ENCODE measurements around the gene SMARCC2.
A peak's percentile ranks its signal among the peaks of the same experiment; 100 is the strongest.

SMARCC2 gene

DNA sequence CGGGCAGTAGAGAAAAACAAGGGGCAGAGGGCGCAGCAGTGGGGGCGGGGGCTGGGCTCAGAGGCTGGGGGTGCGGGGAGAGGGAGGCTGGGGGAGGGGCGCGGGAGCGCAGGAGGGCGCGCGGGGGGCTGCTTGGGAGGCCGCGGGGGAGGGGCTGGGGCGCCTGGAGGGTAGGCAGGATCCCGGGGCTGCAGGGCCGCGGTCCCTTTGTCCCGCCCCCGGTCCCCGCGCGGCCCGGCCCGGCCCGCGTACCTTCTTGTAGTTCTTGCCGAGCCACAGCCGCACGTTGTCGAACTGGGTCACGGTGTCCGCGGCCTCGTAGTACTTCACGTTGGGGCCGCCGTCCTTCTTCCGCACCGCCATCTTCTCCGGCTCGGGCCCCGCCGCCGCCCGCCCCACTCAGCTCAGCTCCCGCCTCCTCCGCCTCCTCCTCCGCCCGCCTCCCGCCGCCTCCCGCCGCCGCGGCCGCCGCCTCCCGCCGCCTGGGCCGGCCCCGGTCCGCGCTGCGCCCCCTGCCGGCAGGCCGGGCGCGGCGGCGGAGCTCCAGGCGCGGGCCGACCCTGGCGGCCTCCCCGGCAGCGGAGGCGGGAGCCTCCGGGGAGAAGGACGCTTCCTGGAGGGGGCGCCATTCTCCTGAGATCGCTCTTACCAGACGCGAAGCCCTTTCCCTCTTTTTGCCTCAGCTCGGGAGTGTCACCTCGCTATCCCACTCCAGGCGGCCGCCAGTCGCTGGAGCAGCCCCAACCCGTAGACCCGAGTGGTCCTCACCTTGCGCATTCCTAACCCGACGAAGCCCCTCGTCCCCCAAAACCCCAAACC, at the start of gene SMARCC2:
Gene SMARCC2, minus strand, starts transcription at position 385 of the 819 bp plus-strand sequence. Its CDS starts 22 bp downstream, at position 363.
- DNase-seq (ENCODE audit: low read depth) = peak; percentile 78

DNA sequence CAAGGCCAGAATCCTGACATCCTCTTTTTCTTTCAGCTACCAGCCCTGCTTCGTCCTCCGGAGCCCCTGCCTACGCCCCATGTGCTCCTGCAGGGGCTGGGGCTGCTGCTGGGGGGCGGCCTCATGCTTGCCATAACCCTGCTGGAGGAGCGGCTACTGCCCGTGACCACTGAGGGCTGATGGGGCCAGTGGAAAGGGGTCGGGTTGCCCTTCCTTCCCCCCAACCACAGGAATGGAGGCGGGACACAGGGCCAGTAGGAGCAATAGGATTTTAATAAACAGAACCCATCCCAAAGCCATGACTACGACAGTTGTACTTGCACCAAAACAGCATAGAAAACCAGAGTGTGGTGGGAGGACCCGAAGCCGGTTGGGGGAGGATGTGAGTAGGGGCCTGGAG, 48.3 kb upstream of the SMARCC2 start:
- DNase-seq (ENCODE audit: low read depth) = no peak

DNA sequence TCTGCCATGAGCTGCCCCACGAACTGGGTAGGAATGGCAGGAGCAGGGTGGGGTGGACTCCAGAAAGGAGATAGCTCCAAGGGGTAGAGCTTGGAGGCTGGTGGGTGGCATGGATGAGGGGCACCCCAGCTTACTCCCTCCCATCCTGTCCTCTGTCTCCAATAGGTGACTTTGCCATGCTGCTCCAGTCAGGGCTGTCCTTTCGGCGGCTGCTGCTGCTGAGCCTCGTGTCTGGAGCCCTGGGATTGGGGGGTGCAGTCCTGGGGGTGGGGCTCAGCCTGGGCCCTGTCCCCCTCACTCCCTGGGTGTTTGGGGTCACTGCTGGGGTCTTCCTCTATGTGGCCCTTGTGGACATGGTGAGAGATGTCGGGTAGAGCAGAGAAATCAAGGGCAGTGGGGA, 47.7 kb upstream of the SMARCC2 start:
- DNase-seq (ENCODE audit: low read depth) = no peak

DNA sequence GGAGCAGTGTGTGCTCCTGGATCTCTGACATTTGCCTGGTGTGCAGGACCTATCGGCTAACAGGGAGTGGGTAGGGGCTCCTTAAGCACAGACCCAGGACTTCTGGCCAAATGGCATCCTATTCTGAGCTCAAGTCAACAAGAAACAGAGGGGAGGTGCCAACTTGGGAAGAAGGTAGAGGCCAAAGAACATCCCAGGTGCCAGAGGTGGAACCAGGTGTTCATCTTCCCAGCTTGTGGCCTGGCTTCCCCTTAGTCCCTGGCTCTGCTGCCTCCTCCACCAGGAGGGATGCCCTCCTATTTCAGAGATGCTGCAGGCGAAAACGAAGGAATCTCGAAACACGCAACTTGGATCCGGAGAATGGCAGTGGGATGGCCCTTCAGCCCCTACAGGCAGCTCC, 46.8 kb upstream of the SMARCC2 start:
- DNase-seq (ENCODE audit: low read depth) = no peak

DNA sequence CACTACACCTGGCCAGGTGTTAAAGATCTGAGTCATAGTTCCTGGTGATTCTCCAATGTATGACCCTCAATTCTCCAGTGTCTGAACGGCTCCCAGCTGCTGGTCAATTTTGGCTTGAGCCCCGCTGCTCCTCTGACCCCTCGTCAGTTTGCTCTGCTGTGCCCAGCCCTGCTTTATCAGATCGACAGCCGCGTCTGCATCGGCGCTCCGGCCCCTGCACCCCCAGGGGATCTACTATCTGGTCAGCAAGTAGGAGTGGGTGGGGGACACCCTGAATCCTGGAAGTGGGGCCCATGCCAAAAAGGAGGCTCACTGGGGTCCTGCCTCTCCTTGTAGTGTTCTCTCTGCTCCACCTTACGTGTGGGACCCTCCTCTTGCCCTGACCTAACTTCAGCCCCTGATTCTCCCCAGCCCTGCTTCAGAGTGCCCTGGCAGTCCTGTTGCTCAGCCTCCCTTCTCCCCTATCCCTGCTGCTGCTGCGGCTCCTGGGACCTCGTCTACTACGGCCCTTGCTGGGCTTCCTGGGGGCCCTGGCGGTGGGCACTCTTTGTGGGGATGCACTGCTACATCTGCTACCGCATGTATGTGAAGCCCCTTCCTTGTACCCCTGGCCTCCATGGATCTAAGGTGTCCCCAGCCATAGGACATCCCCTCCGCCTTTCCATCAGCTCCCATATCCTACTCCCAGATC, 45.6 kb upstream of the SMARCC2 start:
- DNase-seq (ENCODE audit: low read depth) = no peak

DNA sequence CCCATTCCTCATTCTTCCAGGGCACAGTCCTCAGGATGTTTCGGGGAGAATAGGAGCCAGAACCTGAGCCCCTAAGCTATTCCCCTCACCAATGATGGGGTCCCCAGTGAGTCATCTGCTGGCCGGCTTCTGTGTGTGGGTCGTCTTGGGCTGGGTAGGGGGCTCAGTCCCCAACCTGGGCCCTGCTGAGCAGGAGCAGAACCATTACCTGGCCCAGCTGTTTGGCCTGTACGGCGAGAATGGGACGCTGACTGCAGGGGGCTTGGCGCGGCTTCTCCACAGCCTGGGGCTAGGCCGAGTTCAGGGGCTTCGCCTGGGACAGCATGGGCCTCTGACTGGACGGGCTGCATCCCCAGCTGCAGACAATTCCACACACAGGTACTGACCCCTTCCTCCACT, 41.9 kb upstream of the SMARCC2 start:
- no peak for DNase-seq (ENCODE audit: low read depth)

DNA sequence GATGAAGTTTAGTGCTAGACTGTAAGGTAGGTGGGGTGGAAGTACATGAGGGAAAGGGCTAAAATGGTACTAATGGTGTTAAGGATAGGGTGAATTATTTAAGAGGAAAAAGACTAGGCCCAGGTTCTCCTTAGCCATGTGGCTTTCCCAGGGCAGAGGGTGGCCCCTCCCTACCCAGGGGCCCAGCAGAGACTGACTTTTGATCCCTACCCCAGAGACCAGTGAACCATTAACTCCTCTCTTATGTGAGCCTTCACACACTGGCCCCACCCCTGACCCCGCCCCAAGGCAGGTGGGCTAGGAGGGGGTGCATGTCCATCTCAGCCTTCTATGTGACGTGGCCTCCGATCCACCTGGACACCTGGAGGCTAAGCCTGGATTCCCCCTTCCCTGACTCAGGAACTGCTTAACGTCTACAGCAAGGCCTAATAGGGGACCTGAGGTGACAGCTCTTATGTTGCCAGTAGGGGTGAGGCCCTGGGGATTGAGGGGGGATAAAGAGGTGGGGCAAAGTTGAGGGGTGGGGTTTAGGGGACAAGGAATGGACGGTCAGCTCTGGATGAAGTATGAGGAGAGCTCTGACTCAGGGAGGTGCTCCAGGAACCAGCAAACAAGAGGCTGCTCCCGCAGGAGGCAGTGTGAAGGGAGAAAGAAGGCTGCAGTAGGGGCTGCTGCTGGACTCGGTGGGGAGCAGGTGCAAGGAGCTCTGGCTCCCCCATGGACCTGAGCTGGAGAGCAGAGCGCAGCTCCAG, 41.3 kb upstream of the SMARCC2 start:
- no peak for DNase-seq (ENCODE audit: low read depth)

DNA sequence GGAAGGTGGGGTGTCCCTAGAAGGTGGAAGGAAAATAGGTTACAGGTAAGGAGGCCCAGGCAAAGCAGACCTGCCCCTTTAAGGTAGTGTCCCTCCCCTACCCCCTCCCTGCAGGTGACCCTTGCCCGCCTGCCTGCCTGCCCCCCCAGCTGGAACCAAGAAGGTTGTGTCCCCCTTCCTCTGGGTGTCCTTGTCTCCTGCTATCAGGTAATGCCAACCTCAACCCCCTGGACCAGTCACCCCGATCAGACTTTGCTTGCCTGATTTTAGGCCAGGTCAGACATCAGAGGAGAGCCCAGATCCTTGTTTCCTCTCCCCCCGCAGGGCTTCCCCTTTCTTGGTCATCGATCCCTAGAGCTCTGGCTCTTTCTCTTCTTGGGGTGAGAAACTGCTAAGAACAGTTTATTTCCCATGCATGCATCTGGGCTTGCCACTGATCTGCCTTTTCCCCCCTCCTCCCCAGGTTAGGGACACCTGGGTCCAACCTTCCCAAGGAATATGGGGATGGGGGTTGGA, 40.7 kb upstream of the SMARCC2 start, which contains the start of gene SLC39A5:
Gene SLC39A5, plus strand, starts transcription at position 136 of the 516 bp plus-strand sequence. CDS start 1,224 bp downstream, outside the sequence.
- DNase-seq (ENCODE audit: low read depth) = no peak

DNA sequence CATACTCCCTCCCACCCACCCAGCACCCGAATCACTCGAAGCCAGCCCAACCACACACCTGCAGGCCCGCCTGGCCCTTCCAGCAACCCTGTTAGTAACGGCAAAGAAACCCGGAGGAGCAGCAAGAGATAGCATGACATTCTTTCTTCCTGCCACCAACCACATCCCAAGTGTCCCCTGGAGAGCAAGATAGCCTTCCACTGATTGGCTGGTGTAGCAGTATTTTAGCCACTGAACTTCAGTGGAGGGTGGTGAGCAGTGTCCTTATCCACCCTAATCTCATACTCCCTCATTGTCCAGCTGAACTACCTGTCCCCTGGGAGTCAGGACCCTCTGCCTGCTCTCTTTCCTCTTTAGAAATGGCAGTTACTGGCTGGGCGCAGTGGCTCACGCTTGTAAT, 39.8 kb upstream of the SMARCC2 start:
- DNase-seq (ENCODE audit: low read depth) = no peak

DNA sequence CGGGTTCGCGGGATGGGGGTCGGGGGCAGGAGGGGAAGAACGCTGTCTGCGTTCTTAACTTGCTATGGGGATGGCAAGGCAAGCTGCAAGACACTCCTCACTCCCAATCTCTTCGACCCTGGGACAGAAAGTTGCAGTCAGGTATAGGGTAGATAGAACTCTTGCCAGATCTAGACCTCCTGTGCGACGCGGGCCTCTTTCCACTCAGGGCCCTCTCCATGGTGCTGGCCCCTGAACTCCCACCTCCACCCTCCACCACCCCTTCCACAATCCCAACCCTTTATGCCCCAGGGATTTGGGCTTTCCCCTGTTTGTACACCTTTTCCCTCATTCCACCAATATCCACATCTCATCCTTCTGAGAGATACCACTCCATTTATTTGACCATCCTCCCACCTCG, 35.7 kb upstream of the SMARCC2 start:
- DNase-seq (ENCODE audit: low read depth) = no peak

DNA sequence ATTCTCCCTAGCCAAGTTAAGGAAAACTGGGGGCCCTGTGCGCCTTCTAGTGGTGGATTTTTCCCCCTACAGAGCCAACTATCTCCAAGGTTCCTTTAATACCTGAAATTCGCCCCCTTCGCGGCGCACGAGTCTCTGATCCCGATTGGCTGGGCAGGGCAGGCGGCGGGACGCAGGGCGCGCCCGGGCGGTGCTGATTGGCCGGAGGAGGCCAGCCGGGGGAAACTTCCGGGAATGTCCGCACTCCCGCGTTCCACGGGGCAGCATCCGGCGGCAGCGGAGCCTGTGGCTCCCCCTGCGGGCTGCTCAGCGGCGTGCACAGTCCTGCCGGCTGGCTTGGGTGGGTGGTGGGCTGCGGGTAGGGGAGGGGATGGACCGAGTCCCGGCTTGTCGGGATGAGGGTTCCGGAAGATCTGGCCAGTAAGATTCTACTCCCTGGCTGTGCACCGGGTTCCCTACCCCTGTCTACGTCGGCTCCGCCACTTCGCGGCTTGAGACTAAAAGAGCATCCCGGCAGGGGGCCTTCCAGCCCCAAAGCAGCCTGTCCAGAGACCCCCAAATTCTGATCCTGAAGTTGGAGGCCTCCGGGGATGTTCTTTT, 34.9 kb upstream of the SMARCC2 start, which contains the start of gene NABP2:
Gene NABP2, plus strand, starts transcription at position 241 of the 600 bp plus-strand sequence. CDS start 515 bp downstream, outside the sequence.
- peak; percentile 92 for DNase-seq (ENCODE audit: low read depth)

DNA sequence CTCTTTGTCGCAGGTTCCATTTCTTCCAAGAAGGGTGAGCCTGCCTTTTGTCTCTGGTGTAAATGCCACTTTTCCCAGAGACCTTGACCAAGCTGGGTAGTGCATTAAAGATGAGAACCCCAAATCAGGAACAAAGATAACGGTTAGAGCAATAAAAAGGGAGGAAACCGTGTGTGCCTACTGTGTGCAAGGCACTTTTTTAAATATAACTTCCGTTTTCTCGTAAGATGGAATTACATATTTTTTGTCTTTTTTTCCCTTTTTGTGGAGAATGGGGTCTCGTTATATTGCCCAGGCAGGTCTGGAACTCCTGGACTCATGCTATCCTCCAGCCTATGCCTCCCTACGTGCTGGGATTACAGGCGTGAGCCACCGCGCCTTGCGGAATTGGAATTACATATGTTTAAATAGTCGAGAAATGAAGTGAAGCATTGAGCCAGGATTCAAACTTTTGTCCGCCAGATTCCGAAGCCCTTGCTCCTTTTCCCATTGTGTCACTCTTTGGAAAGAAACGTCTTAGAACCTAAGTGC, 34.4 kb upstream of the SMARCC2 start:
- DNase-seq (ENCODE audit: low read depth) = no peak

DNA sequence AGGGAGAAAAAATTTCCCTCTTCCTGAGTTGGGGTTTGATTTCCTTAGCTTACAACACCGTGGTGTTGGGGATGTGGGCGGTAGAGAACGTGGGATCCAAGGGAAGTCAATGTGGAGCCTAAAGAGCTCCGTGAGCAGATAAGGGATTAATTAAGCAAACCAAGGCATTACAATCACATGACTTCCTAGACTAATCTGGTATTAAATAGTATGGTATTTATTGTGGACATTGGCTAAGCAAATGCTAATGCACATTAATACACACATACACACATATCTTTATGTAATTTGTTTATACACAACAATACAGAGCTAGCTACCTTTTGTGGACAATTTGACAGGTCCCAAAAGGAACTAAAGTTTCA, 33.2 kb upstream of the SMARCC2 start:
- no peak for DNase-seq (ENCODE audit: low read depth)

DNA sequence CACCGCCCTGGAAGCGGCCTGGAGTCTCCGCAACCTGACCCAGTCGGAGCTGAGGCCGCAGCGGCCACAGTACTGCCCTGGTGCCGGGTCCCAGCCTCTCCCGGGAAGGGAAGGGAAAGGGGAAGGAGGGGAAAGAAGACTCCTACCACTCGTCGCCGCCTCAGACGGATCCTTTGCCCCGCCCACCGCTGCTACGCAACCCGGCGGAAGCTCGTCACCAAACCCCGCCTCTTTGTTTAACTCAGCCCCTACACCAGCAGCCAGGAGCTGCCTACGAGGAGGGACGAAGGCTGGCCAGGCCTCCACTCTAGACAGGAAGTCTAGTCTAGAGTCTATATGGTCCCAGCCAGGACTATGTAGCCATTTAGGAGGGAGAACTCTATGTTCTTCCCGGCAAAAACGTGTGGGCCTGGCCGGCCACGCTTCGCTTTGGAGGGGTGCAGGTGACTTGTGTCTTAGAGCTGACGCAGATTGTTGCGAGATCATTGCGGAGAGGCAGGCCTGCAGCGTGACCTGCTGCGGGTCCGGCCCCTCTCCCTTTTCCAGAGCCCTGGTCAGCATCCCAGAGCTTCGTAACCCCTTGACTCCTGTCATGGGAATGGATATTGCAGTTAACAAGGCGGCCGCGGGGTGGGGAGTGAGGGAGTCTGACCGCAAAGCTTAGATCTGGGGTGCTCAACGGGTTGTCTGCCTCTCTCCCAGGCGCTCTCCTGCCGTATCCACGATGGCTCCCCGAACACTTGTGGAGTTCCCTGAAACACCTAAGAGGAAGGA, 32.7 kb upstream of the SMARCC2 start, which contains the start of gene RNF41:
Gene RNF41, minus strand, starts transcription at position 166 of the 774 bp plus-strand sequence. CDS start 7,875 bp downstream, outside the sequence.
- peak; percentile 84 for DNase-seq (ENCODE audit: low read depth)

DNA sequence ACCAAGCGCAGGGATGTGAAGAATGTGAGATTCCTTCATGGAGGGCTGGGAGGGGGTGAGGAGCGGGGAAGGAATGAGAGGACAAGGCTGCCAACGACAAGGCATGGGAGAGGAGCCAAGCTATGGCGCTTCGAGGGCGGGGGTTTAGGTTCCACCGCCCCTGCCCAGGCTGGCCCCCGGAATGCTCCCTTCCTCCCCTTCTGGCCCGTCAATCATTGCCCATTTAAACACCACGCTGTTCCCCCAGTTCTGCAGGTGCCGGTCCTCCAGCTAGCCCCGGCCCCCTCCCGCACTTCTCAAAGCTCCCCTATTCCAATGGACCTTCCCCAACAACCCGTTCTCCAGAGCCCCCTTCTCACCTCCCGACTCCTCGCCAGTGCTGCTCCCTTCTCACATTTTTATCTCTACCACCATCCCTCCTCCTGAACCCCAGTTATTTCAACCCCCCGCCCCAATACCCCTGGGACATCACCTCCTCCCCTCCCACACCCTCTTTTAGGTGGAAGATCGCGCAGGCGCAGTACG, 32.0 kb upstream of the SMARCC2 start:
- DNase-seq (ENCODE audit: low read depth) = no peak

DNA sequence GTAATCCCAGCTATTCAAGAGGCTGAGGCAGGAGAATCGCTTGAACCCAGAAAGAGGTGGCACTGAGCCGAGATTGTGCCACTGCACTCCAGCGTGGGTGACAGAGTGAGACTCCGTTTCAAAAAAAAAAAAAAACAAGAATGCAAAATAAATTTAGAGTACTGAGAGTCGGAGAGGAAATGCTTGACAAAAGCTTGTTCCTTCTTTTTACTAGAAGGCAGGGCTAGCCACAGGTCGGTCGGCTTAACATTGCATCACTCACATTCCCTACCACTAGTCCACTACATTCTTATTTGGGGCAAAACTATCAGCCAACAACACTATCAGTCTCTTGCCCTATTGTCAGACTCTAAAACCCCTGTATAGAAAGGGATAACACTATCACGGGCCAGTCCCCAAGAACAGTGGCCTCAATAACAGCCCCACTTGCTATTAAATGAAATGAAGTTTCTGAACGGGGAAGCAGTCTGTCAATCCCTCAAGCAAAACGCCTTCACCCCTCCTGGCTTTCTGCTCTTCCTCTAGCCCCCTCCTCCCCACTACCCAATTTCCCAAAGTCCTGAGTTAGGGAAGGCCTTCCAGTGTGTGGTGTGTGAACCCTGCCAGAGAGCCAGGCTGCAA, 31.4 kb upstream of the SMARCC2 start:
- DNase-seq (ENCODE audit: low read depth) = no peak

DNA sequence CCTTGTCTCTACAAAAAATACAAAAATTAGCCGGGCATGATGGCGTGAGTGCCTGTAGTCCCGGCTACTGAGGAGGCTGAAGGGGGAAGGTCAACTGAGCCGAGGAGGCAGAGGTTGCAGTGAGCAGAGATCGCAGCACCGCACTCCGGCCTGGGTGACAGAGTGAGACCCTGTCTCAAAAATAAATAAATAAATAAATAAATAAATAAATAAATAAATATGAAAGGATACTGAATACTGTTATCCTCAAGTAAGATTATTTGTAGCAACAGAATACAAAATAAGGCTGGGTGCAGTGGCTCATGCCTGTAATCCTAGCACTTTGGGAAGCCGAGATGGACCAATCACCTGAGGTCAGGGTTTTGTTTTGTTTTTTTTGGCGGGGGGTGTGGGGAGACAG, 30.6 kb upstream of the SMARCC2 start:
- DNase-seq (ENCODE audit: low read depth) = no peak

DNA sequence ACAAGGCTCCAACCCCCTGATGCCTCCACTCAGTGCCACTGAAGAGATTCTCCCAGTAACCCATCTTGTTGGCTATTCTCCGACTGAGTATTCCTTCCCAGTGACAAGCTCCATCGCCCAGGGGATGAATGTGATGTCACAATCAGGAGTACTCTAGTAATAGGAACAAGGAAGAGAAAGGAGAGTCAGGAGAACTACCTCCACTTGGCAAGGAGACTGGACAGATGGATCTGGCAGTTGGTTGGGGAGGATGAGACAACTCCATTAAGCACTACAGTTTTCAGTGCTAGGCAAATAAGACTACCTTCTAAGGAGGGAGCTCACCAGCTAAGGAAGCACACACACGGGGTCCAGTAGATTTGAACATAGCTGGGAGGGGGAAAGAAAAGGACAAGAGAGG, 27.2 kb upstream of the SMARCC2 start:
- DNase-seq (ENCODE audit: low read depth) = no peak

DNA sequence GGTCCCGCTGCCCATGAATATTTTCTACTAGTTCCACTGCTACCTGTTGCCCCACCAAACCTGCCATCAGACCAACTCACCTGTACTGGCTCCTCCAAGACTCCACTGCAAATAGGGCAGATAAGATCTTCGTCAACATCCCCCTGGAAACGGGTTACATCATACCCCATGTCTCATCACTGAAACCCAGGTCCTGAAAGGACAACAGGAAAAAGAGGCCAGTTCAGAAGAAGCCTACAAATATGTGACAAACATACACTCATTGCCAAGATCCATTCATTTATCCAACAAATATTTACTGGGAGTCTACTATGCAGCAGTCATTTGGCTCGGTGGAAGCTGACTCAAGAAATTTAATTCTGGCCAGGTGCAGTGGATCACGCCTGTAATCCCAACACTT, 24.6 kb upstream of the SMARCC2 start:
- no peak for DNase-seq (ENCODE audit: low read depth)

DNA sequence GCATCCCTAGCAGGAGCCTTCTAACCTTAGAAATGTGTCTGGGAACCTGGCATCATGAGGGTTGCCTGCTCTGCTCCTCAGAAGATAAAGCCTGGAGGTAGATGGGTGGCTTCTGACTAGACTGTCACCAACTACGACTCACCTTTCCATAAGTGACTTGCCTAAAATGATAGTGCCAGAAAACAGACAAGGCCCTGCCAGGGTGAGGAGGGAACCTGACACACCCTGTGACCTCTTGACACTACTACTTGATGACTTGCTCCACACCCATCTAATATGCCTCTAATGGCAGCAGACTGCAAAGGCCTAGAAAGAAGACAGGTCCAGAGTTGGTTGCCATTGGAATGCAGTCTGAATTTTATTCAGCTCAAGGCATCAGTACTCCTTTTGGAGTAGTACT, 23.1 kb upstream of the SMARCC2 start:
- no peak for DNase-seq (ENCODE audit: low read depth)
